GM18861 (cell line): ENCODE measurements around the gene PPM1M.
A peak's percentile ranks its signal among the peaks of the same experiment; 100 is the strongest.
"Not testable (repeated sequence)": the region's sequence is repeated elsewhere in the genome, so short reads cannot be mapped to it uniquely, and the experiment has no call there.

Experiments
- ATAC-seq: cut with Tn5 transposase; IDR thresholded peaks from one replicate; pipeline ENCODE4 v1.9.1; 2021; ENCODE audit not compliant: unreplicated experiment

Gene PPM1M

DNA sequence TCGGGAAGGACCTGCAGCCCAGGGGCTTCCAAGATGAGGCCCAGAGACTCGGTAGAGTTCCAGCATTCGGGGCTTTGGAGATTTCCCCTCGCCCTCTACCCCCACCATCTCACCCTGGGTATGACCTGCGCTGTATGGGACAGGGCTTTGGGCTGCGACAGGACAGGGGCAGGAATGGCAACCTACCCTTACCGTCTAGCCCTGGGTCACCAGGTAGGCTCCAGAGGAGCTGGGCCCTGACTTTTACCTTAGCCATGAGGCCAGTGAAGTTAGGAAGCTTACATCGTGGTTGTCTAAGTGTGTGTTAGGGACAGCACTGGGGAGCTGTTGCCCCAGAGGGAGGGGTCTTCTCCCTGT is 683 bp downstream of the PPM1M start:
- no peak for ATAC-seq

DNA sequence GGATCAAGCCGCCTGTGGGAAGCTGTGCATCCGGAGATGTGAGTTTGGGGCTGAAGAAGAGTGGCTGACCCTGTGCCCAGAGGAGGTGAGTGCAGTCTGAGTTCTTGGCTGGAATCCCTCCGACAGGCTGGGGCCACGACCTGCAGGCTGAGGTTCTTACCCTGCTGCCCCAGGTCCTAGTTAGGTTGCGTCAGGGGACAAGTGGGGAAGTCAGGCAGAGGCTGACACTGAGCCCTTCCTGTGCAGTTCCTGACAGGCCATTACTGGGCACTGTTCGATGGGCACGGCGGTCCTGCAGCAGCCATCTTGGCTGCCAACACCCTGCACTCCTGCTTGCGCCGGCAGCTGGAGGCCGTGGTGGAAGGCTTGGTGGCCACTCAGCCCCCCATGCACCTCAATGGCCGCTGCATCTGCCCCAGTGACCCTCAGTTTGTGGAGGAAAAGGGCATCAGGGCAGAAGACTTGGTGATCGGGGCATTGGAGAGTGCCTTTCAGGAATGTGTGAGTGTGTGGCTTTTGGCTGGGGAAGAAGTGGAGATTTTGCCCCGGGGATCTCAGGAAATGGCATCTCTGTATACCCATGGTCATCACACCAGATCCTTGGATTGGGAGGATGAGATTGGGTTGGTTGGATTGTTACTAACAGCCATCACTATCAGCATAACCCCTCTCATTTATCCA is 1.3 kb downstream of the PPM1M start:
- no peak for ATAC-seq

DNA sequence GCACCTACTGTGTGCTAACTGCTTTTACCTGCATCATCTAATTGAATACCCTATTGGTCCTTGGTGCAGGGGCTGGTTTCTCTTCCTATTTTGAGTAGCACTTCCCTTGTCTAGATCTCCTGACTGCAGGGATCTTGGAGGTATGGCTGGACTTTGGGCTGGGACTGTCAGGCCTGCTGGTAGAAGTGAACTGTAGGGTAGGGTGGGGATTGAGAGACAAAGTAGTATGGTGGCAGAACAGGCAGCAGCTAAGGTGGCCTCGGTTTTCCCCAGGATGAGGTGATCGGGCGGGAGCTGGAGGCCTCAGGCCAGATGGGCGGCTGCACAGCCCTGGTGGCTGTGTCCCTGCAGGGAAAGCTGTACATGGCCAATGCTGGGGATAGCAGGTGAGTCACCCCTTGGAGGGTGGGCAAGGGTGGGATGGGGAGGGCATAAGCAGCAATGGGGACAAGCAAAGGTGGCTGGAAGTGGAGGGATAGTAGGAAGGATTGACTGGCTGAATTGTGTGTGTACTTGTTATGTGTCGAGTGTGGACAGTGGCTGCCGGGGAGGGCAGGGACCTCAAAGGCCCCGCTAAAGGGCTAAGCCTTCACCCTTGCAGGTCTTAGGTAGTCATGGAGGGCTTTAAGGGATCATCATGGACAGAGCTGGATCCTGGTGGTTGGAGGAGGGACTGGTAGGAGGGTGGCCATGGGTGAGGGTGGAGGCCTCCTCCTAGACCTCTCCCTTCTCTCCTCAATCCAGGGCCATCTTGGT is 2.0 kb downstream of the PPM1M start:
- no peak for ATAC-seq

DNA sequence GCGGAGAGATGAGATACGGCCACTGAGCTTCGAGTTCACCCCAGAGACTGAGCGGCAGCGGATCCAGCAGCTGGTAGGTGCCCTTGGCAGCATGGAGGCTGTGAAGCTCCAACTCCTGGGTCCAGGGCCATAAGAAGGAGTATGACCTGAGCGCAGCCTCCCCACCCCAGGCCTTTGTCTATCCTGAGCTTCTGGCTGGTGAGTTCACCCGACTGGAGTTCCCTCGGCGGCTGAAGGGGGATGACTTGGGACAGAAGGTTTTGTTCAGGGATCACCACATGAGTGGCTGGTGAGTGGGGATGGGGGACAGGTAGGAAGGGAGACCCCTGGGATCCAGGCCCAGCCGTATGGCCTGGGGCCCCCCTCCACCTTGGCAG is 2.6 kb downstream of the PPM1M start:
- ATAC-seq = no peak

DNA sequence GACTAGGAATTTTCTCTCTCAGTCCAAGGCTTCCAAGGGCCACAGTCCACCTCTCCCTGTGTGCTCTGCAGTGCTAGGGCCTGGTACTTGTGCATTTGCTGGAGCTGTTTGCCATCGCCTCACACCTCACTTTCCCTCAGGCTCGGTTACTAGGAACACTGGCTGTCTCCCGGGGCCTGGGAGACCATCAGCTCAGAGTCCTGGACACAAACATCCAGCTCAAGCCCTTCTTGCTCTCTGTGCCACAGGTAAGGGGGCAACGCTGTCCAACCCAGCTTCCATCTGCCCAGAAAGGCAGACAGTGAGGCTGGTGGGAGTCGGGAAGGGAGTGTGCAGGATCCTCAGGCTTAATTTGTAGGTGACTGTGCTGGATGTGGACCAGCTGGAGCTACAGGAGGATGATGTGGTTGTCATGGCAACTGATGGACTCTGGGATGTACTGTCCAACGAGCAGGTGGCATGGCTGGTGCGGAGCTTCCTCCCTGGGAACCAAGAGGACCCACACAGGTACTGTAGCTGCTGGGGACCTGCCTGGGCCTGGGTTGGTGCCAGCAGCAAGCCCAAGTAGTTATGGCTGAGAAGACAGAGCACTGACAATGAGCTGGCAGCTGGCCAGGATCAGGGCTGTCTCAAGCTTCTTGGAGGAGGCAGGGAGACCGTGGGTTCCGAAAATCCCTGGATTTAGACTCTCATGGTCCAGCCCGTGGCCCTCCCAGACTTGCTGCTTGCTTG is 3.4 kb downstream of the PPM1M start:
- ATAC-seq = no peak

DNA sequence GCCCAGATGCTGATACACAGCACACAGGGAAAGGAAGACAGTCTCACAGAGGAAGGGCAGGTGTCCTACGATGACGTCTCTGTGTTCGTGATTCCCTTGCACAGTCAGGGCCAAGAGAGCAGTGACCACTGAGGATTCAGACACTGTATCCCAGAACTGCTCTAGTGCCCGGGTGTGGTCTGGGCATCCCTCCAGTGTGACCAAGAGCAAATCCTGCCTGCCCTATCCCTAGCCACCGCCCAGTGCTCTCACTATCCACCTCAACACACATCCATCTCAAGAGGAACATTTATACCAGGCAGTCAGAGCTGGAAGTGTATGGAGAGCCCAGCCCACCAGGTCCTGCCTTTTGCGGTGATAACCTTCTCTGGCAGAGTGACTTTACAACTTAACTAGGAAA is 4.1 kb downstream of the PPM1M start:
- no peak for ATAC-seq

DNA sequence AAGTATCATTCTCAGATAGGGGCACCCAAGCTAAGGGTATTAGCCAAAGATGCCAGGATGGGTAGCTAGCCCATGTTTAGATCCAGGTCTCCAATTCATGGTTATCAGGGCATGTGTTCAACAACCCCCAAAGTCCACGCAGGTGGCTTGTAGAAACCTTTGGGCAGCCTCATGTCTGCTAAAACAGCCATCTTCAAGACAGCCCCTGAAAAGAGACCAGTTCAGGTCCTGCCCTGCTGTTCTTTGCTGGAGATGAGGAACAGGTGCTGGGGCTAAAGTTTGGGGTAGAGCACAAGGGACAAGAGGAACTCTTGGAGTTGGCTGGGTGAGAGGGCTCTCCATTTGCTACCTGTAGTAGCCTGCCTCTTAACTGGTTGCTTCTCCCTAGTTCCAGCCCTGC is 4.6 kb downstream of the PPM1M start:
- ATAC-seq = no peak

DNA sequence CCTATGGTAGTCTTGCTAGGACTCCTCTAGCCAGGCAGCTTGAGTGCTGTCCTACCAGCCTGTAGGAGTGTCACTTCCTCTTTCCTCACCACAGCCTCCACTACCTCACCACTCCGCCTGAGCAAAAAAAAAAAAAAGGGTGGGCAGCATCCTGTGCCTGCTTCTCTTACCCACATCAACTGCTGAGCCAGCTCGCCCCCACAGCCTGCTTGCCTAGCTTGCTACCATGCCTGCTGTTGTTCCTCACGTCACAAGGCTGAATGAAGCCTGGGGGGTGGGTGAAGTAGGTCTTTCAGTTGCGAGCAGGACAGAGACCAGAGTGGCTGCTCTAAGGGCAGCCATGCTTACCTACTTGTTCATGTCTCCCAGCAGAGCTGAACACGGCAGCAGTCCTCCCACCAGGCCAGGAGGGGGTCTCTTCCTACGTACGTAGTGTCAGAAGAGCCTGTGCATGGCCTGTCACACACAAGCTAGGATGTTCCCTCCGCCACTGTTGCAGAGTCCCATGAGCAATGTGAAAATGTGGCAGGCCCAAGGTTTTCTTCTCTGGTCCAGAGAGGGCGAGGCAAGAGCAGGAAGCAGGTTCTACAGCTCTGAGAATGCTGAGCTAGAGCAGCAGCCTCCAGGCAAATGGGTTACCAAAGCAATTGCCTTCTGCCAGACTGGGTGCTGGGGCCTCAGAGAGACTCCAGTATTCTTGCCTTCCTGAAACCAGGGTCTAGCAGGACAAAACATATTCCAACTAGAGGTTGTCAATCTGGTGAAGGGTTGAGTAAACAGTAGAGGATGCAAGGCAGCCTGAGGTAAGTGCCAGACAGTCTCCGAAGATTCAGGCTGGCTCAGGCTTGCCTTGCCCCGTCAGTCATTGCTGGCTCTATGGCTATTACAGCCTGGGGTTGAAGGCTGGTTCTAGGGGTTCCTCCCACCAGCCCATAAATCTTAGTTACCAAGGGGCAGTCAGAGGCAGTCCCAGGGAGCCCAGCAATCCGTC is 8.1 kb downstream of the PPM1M start:
- ATAC-seq = peak; percentile 91

DNA sequence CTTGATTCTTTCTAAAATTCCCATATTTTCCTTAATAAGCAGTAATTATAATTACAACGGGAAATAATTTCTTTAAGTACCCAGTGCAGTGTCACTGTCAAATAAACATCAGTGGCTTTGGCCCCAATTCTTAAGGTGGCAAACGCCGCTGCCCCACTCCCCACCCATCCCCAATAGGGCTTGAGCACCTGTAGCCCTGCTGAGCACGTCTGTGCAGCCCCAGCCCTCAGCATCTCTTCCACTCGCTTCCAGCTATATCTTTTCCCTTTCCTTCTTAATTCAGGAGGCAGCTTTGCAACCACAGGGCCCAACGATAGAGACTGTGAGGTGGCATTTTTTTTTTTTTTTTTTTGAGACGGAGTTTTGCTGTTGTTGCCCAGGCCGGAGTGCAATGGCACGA is 9.0 kb downstream of the PPM1M start:
- no peak for ATAC-seq

DNA sequence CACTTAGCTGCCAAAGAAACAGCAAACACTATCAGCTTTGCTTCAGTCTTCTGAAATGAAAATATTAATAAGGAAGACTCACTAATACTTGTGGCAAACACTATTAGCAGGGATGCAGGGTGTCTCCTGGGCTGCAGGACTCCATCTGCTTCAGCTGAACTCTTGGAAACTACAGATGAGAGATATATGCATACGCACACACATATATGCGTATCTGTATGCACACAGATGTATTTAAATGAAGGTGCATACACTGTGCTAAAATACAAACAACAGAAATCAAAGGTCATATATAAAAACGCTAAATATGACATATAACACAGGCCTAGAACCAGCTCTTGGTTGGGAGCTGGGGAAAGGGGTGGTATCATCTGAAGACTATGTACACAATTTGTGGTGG is 10.6 kb downstream of the PPM1M start:
- ATAC-seq = no peak

DNA sequence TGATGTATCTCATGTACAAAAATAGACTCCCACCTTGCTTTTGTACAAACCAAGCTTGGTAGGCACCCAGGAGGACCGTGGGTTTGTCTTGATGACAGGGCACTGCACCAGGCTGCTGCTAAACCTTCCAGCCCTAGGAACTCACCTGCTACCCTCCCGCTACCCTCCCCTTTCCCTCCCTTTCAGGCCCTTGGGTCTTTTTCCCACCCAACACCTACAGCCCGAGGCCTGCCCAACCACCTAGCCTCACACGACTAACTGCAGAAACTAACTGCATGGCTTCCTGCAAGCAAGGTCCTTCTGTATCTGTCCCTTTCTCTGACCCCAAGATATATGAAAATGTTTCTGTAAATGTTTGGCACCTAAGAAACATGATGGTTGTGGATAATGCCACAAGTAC is 11.1 kb downstream of the PPM1M start:
- ATAC-seq = no peak

DNA sequence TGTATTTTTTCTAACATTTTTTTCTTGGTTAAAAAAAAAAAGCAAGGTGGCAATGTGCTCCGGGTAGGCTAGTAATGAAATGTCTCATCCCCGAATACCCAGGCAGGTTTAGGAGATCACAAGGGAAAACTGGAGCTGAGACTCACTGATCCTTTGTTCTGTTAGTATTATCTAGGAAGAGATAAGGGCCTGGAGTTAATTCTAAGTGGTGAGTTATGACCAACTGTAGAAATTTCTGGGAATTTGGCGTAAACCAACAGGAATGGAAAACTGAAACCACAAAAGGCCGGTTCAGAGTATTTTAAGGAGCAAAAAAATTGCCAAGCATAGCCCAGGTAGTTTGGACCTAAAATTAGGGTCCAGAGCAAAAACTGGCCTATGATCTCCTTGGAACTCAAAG is 12.4 kb downstream of the PPM1M start:
- ATAC-seq = no peak

DNA sequence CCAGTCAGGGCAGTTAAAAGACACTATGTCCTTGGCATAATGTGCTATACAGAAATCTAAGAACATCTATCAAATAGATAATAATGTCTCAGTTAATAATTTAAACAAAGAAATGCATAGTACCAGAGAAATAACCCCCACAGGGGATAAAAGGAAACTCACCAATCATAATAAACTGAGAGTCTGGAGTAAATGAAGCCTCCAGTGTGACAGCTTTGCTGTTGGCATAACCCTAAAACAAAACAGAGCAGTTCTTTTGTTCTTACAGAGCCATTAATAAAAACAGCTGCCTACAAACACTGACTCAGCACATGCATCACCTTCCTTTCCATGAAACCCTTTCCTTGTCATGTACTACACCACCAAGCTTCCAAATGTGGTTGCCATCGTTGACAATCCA is 13.5 kb downstream of the PPM1M start:
- ATAC-seq = no peak

DNA sequence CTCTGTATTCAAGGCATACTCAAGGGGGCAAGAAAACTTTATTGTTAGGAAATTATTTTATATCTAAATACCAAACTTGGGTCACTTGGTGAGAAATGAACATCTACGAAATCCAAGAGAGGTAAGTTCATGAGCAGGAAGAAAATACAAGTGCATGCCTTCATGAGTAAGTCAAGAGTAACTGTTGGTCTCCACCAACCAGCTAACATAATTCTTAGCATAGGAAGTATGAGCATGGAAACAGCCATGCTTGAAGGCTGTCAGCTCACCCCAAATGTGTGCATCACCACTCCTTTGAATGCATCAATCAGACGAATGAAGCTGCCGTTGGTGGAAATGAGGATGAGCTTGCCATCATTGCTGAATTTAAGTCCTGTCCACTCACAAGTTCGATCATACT is 13.9 kb downstream of the PPM1M start:
- ATAC-seq = no peak

DNA sequence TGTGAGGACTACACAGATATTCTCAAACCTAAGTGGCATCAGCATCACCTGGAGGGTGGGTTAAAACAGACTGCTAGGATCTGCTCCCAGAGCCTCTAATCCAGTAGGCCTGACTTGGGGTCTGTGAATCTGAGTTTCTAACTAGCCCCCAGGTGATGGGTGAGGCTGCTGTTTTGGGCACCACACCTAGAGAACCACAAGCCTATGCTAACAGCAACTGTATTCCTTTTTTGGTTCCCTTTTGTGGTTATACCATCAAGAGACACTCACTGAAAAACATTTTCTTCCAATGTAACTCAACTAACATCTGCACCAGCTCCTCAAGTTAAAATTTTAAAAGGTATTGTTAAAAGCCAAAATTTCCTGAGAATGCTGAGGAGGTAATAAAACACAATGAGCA is 16.9 kb downstream of the PPM1M start:
- no peak for ATAC-seq

DNA sequence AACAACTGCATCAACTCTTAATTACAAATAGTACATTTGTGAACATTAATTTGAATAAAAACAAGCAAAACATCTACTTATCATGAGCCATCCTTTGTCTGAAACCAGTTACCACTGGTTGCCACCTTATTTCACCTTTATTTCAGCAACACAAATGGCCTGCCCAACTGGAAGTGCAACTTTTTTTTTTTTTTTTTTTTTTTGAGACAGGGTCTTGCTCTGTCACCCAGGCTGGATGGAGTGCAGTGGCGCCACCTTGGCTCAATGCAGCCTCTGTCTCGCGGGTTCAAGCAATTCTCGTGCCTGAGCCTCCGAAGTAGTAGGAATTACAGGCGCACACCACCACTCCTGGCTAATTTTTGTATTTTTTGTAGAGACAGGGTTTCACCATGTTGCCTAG is 19.8 kb downstream of the PPM1M start:
- no peak for ATAC-seq

DNA sequence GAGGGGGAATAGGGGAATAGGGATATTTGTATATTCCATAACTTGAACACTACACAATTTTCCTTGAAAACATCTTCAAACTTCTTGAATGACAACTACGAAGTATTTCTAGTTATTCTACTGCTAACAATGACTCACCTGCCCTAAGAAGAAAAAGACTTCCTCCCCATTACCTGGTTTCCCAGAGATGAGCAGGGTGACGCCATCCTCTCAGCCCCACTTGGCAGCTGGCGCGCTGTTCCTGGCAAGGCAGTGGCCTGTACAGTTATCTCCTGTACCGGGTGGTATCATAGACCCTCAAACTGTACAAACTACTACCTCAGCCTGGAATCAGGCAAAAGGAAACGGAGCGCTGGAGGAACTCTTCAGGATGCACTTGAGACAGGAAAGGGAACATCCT is 22.5 kb downstream of the PPM1M start:
- no peak for ATAC-seq

DNA sequence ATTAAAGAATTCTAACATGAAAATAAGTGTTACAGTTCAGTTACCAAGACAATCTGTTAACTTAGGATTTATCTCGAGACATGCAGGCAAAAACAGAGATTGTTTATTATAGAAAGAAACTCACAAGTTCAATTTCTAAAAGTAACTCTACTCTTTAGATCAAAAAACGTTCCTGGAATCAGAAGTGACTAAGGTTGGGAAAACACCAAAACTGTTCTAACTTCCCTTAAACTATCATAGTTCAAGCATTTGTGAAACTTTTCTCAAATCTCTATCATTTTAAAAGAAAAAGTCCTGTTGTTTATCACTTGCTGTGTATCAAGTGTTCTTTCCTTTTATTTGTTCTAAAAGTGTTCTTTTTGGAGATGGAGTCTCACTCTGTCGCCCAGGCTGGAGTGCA is 24.2 kb downstream of the PPM1M start:
- ATAC-seq = no peak

DNA sequence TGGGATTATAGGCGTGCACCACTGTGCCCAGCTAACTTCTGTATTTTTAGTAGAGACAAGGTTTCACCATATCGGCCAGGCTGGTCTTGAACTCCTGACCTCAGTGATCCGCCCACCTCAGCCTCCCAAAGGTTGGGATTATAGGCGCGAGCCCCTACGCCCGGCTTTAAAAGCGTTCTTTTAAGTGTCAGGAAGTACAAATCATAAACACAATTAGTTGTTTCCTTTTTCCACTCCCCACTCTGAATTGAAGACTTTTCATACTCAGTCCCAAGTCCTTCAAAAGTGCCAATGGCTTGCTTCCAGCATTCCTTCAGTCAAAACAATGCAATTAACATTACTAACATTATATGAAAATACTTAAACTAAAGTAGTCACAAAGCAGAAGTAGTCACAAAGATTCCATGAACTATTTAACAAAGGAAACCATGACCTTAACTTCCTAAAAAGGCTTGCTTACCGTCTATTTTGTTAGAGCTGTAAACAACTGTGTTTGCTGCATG is 24.7 kb downstream of the PPM1M start:
- no peak for ATAC-seq

DNA sequence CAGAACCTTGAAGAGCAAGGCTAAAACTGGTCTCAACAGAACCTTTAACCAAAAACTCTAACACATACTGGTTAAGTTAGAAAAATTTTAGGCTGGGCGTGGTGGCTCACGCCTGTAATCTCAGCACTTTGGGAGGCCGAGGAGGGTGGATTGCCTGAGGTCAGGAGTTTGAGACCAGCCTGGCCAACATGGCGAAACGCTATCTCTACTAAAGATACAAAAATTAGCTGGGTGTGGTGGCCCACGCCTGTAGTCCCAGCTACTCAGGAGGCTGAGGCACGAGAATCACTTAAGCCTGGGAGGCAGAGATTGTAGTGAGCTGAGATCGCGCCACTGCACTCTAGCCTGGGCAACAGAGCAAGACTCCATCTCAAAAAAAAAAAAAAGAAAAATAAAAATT is 26.6 kb downstream of the PPM1M start:
- not testable (repeated sequence) for ATAC-seq

DNA sequence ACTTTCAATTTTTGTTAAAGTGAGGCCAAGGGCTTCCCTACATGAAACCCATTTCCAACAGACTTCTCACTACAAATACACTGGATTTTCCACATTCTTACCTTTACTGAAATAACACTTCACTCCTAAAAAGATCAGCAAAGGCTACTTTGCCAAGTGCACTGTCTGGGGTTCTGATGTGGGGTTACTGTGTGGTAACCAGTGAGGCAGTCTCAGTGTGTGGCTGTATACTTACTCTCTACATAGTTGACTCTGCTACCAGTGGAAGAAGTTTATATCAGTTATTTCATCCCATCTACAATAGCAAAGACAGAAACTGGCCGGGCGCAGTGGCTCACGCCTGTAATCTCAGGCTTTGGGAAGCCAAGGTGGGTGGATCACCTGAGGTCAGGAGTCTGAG is 27.3 kb downstream of the PPM1M start:
- ATAC-seq = no peak
